K562 (cell line): ENCODE measurements around the gene ATP6V1F. TPM values are rescaled to one million over a fixed set of nuclear protein-coding genes. Genes with fewer than 3 reads are reported as not detected.

Experiments used
- BACH1 ChIP-seq: fragments of 200-800 bp; sonication (Bioruptor generic); IDR thresholded peaks from 2 replicates; pipeline ENCODE4 v1.6.1; 2016; ENCODE audit warnings: missing genetic modification characterization, missing compliant biosample characterization
- NFIX ChIP-seq: fragments of 250-450 bp; sonication (Bioruptor Pico); IDR thresholded peaks from 2 replicates; pipeline ENCODE4 v1.4.0; 2020; ENCODE audit warnings: low read depth, mild to moderate bottlenecking, moderate library complexity
- POLR3G ChIP-seq: IDR thresholded peaks from 2 replicates; pipeline ENCODE4 v1.6.1; 2011; ENCODE audit not compliant: insufficient read length, insufficient replicate concordance; ENCODE audit errors: extremely low read depth
- RBFOX2 ChIP-seq: fragments of 200-400 bp; formaldehyde crosslinking; IDR thresholded peaks from 2 replicates; pipeline ENCODE4 v1.6.1; 2017; ENCODE audit warnings: low read depth, mild to moderate bottlenecking, low read length, moderate library complexity
- SIN3B ChIP-seq: fragments of 450-650 bp; IDR thresholded peaks from 2 replicates; pipeline ENCODE4 v1.6.1; 2017; ENCODE audit warnings: low read depth, mild to moderate bottlenecking, moderate library complexity
- SNRNP70 ChIP-seq: fragments of 200-400 bp; formaldehyde crosslinking; optimal IDR thresholded peaks from 2 replicates; pipeline ENCODE3; 2017; ENCODE audit warnings: low read depth, low read length
- TBL1XR1 ChIP-seq, 2 experiments: IDR thresholded peaks; 2 replicates each; pipeline ENCODE4 v1.6.1; 2012; ENCODE audit warnings: improper control_type of control experiment in 2 of 2, low read length in 2 of 2, mild to moderate bottlenecking in 1 of 2
- TCF3 ChIP-seq: sonication (generic); formaldehyde crosslinking; IDR thresholded peaks from 2 replicates; pipeline ENCODE4 v1.4.0; 2020; ENCODE audit warnings: mild to moderate bottlenecking, missing genetic modification reagents
- ZBTB7A ChIP-seq: IDR thresholded peaks from 2 replicates; pipeline ENCODE4 v1.6.1; 2011; ENCODE audit warnings: low read depth, mild to moderate bottlenecking, low read length, moderate library complexity, borderline replicate concordance; ENCODE audit not compliant: control insufficient read depth
- ZNF224 ChIP-seq: sonication (generic); formaldehyde crosslinking; IDR thresholded peaks from 2 replicates; pipeline ENCODE4 v1.8.0; 2022; ENCODE audit warnings: mild to moderate bottlenecking, missing genetic modification reagents
- ZNF23 ChIP-seq: fragments of 250-450 bp; sonication (Bioruptor Pico); IDR thresholded peaks from 2 replicates; pipeline ENCODE4 v1.4.0; 2020; ENCODE audit warnings: mild to moderate bottlenecking
- polyA plus RNA-seq, 8 experiments: library from polyadenylated mRNA; depleted of rRNA in 4 of 8; stranded (reverse) in 5 of 8; unstranded in 3 of 8; fragments of >200 nt; fragmentation: Nextera tagmentation in 2 of 8; fragmentation: Illumina TruSeq in 1 of 8; extraction: Ambion mirVana in 2 of 8; extraction: Trizol in 1 of 8; gene quantifications; 2 replicates each; pipeline versions ENCODE4 v1.2.1 to v1.2.3, GENCODE V29; 2011 to 2014; ENCODE audit warnings: inconsistent platforms in 1 of 8, missing spikeins in 1 of 8
- total RNA-seq, 7 experiments: library from RNA; depleted of rRNA in 6 of 7; stranded (reverse); fragments of >200 nt in 6 of 7; fragmentation: Illumina TruSeq in 2 of 7; extraction: Trizol in 2 of 7; gene quantifications; 2 replicates each; pipeline versions ENCODE4 v1.2.1 to v1.2.3, GENCODE V29; 2011 to 2021; ENCODE audit warnings: low replicate concordance in 1 of 7
- TF ChIP-seq, protein P1 (sequence below): fragments of 450-650 bp; IDR thresholded peaks from 2 replicates; pipeline ENCODE4 v1.6.1; 2016; ENCODE audit warnings: low read depth
- TF ChIP-seq, protein P2 (sequence below): fragments of 250-450 bp; sonication (Bioruptor Pico); IDR thresholded peaks from 2 replicates; pipeline ENCODE4 v1.8.0; 2022; ENCODE audit warnings: moderate library complexity, mild to moderate bottlenecking, inconsistent platforms

The ATP6V1F gene
- total and polyA plus RNA-seq, 9 of the 15 experiments (the other 6 are each of a cell fraction or from before 2014, with no cell fraction given), result 206 to 1,123 (median 542) TPM

DNA sequence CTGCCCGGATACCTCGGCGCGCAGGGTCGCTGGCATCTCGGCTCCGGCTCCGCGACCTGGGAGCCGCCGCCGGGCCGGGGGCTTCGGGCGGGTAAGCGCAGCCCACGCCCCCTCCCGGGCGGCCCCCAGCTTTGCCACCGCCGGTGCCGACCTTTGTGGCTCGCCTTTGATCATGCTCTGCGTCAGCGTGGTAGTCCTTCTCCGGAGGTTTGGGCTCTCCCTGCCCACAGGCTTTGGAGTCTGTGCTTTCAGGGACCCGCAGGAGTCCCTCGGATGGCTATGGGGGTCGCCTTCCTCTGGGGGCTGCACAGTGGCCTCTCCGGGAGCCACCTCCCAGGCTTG is 7.3 kb downstream of the ATP6V1F start (continued):
- TF ChIP-seq RBFOX2, result 0 out of 2 replicates have a peak, but pooled peaks have one; percentile 3
- no peak for TF ChIP-seq POLR3G
- no peak for TF ChIP-seq TBL1XR1 (IDR thresholded peaks at IDR 0.05; ENCODE audit: low read length in 2 of 2)
- no peak for TF ChIP-seq NFIX (CRISPR knock-in tag)
- TF ChIP-seq ZBTB7A, result 0 out of 2 replicates have a peak, but pooled peaks have one; percentile 1
- no peak for TF ChIP-seq BACH1 (tag)
- no peak for TF ChIP-seq SIN3B
- TF ChIP-seq SNRNP70, result no peak
- TF ChIP-seq ZNF23, result no peak
- TF ChIP-seq, protein P1, sequence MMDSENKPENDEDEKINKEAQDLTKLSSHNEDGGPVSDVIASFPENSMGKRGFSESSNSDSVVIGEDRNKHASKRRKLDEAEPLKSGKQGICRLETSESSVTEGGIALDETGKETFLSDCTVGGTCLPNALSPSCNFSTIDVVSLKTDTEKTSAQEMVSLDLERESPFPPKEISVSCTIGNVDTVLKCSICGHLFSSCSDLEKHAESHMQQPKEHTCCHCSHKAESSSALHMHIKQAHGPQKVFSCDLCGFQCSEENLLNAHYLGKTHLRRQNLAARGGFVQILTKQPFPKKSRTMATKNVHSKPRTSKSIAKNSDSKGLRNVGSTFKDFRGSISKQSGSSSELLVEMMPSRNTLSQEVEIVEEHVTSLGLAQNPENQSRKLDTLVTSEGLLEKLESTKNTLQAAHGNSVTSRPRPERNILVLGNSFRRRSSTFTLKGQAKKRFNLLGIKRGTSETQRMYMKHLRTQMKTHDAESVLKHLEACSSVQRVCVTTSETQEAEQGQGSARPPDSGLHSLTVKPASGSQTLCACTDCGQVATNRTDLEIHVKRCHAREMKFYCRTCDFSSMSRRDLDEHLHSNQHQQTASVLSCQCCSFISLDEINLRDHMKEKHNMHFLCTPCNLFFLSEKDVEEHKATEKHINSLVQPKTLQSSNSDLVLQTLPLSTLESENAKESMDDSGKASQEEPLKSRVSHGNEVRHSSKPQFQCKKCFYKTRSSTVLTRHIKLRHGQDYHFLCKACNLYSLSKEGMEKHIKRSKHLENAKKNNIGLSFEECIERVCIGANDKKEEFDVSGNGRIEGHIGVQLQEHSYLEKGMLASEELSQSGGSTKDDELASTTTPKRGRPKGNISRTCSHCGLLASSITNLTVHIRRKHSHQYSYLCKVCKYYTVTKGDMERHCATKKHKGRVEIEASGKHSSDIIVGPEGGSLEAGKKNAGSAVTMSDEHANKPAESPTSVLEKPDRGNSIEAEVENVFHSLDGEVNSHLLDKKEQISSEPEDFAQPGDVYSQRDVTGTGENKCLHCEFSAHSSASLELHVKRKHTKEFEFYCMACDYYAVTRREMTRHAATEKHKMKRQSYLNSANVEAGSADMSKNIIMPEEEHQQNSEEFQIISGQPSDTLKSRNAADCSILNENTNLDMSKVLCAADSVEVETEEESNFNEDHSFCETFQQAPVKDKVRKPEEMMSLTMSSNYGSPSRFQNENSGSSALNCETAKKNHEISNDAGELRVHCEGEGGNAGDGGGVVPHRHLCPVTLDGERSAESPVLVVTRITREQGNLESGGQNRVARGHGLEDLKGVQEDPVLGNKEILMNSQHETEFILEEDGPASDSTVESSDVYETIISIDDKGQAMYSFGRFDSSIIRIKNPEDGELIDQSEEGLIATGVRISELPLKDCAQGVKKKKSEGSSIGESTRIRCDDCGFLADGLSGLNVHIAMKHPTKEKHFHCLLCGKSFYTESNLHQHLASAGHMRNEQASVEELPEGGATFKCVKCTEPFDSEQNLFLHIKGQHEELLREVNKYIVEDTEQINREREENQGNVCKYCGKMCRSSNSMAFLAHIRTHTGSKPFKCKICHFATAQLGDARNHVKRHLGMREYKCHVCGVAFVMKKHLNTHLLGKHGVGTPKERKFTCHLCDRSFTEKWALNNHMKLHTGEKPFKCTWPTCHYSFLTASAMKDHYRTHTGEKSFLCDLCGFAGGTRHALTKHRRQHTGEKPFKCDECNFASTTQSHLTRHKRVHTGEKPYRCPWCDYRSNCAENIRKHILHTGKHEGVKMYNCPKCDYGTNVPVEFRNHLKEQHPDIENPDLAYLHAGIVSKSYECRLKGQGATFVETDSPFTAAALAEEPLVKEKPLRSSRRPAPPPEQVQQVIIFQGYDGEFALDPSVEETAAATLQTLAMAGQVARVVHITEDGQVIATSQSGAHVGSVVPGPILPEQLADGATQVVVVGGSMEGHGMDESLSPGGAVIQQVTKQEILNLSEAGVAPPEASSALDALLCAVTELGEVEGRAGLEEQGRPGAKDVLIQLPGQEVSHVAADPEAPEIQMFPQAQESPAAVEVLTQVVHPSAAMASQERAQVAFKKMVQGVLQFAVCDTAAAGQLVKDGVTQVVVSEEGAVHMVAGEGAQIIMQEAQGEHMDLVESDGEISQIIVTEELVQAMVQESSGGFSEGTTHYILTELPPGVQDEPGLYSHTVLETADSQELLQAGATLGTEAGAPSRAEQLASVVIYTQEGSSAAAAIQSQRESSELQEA, result no peak
- no peak for TF ChIP-seq TCF3 (CRISPR knock-in tag)
- no peak for TF ChIP-seq ZNF224 (CRISPR knock-in tag)
- TF ChIP-seq, protein P2, sequence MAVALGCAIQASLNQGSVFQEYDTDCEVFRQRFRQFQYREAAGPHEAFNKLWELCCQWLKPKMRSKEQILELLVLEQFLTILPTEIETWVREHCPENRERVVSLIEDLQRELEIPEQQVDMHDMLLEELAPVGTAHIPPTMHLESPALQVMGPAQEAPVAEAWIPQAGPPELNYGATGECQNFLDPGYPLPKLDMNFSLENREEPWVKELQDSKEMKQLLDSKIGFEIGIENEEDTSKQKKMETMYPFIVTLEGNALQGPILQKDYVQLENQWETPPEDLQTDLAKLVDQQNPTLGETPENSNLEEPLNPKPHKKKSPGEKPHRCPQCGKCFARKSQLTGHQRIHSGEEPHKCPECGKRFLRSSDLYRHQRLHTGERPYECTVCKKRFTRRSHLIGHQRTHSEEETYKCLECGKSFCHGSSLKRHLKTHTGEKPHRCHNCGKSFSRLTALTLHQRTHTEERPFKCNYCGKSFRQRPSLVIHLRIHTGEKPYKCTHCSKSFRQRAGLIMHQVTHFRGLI (CRISPR knock-in tag), result no peak
- TF ChIP-seq, all 486 proteins: peak for 3
